RPMI8226 (cell line): ENCODE measurements around the gene NXPE1.
"Not testable (repeated sequence)": the region's sequence is repeated elsewhere in the genome, so short reads cannot be mapped to it uniquely, and the experiment has no call there.

ENCODE experiments used
- DNase-seq: peaks from one replicate; pipeline ENCODE4 v3.0.0-alpha.2; 2015

Gene NXPE1

DNA sequence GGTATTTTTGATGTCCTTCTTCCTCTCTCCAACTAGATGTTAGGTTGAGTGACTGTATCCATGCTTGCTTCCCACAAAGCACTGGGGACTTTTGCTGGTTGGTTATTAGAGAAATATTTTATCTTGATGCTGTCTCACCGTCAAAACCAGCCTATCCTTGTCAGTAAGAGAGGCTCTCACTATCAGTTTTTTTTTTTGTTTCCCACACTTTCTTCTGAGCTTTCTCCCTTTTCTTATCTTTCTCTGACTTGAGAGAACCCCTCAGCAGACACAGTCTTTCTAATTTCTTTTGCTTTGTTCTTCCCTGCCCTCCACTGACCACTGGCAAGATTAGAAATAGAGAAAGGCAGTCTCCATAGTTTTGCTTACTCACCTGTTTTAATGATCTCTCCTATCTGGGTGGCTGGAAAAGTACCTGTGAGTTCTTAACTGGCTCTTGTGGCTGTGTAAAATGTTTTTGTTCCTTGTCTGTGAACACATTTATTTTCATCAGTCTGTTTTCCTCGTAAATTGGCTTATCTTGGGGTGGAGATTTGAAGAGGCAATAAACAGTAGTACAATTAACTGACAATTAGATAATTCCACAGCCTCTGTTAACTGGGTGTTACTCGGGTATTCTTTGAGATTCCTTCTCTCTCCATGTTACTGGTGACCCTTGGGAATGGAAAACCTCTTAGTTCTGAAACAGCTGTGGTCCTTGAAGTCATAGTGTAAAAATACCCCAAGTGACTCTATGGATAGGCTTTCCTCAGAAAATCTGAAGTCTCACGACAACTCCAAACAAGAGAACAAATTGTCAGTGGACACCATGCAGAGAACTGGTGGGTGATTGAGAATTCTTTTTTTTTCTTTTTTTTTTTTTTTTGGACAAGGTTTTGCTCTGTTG, at the start of gene NXPE1:
Gene NXPE1, minus strand, starts transcription at position 457 of the 886 bp plus-strand sequence. CDS start 8,680 bp downstream, outside the sequence.
- no peak for DNase-seq

DNA sequence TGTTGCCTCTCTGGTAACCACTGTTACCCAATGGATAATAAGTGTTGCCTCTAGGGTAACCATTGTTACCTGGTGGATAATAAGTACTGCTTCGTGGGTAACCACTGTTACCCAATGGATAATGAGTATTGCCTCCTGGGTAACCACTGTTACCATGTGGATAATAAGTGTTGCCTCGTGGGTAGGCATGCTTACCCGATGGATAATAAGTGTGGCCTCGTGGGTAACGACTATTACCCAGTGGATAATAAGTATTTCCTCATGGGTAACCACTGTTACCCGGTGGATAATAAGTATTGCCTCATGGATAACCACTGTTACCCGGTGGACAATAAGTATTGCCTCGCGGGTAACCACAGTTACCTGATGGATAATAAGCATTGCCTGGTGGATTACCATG, 49.7 kb upstream of the NXPE1 start:
- no peak for DNase-seq

DNA sequence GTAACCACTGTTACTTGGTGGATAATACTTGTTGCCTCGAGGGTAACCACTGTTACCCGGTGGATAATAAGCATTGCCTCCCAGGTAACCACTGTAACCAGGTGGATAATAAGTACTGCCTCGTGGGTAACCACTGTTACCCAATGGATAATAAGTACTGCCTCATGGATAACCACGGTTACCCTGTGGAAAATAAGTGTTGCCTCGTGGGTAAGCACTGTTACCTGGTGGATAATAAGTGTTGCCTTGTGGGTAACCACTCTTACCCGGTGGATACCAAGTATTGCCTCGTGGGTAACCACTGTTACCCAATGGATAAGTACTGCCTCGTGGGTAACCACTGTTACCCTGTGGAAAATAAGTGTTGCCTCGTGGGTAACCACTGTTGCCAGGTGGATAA, 48.9 kb upstream of the NXPE1 start:
- not testable (repeated sequence) for DNase-seq

DNA sequence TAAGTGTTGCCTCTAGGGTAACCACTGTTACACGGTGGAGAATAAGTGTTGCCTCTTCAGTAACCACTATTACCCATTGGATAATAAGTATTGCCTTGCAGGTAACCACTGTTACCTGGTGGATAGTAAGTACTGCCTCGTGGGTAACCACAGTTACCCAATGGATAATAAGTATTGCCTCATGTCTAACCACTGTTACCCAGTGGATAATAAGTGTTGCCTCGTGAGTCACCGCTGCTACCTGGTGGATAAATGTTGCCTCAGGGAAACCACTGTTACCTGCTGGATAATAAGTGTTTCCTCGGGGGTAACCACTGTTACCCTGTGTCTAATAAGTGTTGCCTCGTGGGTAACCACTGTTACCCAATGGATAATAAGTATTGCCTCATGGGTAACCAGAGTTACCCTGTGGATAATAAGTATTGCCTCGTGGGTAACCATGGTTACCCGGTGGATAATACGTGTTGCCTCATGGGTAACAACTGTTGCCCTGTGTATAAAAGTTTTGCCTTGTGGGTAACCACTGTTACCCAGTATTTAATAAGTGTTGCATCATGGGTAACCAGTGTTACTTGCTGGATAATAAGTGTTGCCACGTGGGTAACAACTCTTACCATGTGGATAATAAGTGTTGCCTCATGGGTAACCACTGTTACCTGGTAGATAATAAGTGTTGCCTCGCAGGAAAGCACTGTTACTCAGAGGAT, 48.2 kb upstream of the NXPE1 start:
- no peak for DNase-seq

DNA sequence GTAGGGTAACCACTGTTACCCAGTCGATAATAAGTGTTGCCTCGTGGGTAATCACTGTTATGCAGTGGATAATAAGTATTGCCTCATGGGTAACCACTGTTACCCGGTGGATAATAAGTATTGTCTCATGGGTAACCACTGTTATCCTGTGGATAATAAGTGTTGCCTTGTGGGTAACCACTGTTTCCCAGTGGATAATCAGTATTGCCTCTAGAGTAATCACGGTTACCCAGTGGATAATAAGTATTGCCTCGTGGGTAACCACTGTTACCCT, 47.1 kb upstream of the NXPE1 start:
- not testable (repeated sequence) for DNase-seq

DNA sequence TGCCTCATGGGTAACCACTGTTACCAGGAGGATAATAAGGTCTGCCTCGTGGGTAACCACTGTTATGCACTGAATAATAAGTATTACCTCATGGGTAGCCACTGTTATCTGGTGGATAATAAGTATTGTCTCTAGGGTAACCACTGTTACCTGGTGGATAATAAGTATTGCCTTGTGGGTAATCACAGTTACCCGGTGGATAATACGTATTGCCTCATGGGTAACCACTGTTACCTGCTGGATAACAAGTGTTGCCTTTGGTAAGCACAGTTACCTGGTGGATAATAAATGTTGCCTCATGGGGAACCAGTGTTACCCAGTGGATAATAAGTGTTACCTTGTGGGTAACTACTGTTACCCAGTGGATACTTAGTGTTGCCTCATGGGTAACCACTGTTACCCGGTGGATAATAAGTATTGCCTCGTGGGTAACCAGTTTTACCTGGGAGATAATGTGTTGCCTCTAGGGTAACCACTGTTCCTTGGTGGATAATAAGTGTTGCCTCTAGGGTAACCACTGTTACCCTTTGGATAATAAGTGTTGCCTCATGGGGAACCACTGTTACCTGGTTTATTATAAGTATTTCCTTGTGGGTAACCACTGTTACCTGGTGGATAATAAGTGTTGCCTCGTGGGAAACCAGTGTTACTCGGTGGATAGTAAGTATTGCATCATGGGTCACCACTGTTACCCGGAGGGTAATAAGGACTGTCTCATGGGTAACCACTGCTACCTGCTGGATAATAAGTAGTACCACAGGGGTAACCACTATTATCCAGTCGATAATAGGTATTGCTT, 46.5 kb upstream of the NXPE1 start:
- no peak for DNase-seq

DNA sequence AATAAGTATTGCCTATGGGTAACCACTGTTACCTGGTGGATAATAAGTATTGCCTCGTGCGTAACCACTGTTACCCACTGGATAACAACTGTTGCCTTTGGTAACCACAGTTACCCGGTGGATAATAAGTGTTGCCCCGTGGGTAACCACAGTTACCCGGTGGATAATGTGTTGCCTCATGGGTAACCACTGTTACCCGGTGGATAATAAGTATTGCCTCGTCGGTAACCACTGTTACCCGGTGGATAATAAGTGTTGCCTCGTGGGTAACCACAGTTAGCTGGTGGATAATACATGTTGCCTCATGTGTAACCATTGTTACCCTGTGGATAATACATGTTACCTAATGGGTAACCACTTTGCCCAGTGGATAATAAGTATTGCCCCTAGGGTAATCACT, 45.7 kb upstream of the NXPE1 start:
- no peak for DNase-seq

DNA sequence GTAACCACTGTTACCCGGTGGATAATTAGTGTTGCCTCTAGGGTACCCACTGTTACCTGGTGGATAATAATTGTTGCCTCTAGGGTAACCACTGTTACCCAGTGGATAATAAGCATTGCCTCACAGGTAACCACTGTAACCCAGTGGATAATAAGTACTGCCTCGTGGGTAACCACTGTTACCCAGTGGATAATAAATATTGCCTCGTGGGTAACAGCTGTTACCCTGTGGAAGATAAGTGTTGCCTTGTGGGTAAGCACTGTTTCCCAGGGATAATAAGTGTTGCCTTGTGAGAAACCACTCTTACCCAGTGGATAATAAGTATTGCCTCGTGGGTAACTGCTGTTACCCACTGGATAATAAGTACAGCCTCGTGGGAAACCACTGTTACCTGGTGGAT, 45.2 kb upstream of the NXPE1 start:
- no peak for DNase-seq

DNA sequence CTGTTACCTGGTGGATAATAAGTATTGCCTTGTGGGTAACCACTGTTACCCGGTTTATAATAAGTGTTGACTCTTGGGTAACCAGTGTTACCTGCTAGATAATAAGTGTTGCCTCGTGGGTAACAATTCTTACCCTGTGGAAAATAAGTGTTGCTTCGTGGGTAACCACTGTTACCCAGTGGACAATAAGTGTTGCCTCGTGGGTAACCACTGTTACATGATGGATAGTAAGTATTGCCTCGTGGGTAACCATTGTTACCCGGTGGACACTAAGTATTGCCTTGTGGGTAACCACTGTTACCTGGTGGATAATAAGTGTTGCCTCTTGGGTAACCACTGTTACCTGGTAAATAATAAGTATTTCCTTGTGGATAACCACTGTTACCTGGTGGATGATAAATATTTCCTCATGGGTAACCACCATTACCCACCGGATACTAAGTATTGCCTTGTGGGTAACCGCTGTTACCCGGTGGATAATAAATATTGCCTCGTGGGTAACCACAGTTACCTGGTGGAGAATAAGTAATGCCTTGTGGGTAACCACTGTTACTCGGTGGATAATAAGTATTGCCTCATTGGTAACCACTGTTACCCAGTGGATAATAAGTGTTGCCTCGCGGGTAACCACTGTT, 44.6 kb upstream of the NXPE1 start:
- no peak for DNase-seq

DNA sequence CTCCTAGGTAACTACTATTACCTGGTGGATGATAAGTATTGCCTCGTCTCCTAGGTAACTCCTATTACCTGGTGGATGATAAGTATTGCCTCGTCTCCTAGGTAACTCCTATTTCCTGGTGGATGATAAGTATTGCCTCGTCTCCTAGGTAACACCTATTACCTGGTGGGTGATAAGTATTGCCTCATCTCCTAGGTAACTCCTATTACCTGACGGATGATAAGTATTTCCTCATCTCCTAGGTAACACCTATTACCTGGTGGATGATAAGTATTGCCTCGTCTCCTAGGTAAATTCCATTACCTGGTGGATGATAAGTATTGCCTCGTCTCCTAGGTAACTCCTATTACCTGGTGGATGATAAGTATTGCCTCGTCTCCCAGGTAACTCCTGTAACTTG, 43.5 kb upstream of the NXPE1 start:
- not testable (repeated sequence) for DNase-seq

DNA sequence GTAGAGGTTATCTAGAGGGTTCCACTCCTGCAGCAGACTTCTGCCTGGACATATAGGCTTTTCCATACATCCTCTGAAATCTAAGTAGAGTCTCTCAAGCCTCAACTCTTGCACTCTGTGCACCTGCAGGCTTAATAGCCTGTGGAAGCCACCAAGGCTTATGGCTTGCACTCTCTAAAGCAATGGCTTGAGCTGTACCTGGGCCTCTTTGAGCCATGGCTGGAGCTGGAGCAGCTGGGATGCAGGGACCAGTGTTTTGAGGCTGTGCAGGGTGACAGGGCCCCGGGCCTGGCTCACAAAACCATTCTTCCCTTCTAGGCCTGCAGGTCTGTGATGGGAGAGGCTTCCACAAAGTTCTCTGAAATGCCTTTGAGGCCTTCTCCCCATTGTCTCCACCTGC, 38.8 kb upstream of the NXPE1 start:
- DNase-seq, result no peak

DNA sequence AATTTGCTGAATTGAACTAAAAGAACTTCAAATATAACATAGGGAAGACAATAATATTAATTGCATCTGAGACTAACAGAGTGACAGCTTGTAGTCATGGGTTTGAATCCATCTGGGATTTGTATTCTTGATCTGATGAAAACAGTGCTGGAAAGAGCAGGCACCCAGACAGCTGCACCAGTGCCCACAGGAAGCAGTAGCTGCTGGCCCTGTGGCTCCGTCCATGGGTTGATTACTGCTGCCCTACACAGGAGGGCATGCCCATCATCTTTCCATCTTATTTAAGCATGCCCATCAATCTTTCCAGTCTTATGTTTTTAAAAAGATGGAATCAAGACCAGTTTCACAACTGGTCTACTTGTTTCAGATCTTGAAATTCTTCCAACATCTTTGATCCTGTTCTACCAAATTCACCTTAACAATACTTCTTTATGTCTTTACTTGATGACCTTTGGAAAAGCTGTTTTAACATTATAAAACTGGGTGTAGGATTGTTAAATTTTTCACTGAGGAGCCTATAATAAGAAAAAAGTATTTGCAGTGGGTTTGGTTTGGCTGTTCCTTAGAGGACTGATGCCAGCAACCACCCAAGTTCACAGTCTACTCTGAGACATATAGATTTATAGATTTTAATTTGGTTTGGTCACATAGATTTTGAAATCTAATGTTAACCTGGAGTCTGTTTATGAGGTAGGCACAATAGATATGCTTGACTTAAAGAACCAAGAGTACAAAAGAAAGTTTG, 36.7 kb upstream of the NXPE1 start:
- DNase-seq, result no peak

DNA sequence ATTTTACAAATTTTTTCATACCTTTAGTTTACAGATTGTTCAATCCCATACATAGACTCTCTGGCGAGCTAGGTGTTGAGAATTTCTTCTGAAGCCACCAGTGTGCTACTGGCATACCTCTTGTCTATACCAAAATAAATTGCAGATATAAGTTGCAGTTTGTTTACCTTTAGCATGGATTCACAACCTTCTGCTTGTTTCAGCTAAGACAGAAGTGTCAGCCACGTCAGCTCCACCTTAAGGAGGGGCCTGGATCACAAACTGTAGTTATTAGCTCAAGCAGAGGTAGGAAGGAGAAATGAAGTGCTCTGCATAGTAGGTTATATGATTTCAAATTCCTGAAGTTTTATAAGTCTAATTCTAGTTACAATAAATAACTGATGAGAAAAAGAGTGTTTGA, 35.9 kb upstream of the NXPE1 start, which contains the start of gene NXPE4:
Gene NXPE4, minus strand, starts transcription at position 216 of the 400 bp plus-strand sequence. CDS start 1,027 bp downstream, outside the sequence.
- DNase-seq, result no peak

DNA sequence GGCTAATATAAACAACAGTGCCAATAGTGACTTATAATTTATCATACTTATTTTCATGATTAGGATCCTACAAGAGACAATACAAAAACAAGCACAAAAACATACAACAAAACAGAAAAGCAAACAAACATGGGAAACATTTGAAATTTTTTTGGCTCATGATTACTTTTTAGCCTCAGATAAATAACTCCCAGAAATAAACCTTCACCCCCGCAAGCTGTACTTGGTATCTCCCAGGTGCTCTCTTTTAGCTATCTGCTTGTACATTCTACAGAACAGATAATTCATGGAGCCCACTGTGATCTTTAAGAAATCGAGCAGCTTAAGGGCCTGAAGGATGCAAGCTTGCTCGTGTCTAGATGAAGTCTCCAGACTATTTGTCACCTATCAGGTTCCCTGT, 35.0 kb upstream of the NXPE1 start:
- no peak for DNase-seq

DNA sequence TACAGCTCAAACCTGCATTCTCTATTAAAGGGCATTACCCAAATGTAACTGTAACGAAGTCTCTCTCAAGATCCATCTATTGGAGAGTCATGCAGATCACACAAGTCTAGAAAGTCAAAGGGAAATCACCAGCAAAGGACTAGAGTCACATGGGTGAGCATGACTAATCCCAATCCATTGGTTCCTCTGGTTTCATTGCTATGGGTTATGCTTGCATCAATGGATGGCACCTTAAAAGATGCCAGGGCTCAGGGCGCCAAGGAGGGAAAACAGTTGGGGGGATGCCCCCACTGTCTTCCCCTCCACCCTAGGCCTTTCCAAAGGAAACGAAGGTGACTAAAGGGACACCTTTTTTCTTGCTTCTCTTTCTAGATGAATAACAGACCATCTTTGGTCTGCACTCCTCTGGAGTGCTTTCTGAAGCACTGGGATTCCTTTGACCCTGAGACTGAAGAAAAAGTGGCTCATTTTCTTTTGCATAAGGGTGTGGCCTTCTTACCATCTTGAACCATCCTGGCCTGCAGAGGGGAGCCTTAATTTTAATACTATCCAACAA, 27.8 kb upstream of the NXPE1 start:
- no peak for DNase-seq

DNA sequence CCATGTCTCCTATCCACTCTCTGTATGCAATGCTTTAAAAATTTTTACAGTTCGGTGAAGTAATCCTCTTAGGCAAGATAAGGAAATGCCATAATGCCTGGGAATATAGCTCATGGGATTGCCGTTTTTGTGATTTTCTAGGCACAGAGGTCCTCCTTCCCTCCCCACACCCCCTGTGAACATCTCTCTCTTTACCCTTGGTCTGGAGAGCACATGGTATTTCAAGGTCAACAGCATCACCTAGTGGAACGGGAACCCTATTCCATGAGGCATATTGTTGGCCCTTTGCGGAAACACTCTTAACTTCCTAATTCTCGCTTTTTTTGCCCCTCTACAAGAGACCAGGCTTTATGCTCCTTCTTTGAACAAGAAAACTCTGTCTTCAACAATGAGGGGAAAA, 27.1 kb upstream of the NXPE1 start:
- no peak for DNase-seq

DNA sequence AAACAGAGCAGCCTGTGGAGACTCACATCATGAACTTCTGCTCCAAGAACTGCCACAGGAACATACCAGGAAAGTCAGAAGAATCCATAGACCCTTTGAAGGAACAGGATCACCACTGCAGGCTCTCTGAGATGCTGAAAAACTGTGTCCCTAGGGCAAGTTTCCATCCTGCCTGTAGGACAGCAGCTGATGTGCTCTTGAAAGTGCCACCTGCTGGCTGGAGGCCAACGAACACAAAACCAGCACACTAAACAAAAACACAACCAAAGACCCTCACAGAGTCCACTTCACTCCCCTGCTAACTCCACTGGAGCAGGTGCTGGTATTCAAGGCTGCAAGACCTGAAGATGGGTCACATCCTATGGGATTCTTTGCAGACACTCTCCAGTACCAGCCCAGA, 12.0 kb upstream of the NXPE1 start:
- DNase-seq, result no peak

DNA sequence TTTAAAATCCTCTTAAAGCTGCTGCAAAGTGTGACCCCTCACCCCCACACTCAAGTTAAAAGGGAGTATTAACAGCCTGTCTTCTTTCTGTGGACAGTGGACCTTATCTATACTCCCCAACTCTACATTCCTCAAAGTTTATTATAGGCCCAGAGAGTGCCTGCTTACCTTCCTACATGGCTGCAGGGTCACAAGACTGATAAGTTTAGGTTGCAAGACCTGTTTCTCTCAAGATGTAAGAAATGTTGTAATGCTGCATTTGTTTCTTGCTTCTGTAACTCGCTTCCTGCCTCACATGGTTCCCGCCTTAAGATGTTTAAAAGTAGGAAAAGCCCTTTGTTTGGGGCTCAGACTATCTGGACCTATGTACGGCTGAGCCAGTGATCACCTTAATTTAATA, 10.1 kb upstream of the NXPE1 start:
- DNase-seq, result no peak

DNA sequence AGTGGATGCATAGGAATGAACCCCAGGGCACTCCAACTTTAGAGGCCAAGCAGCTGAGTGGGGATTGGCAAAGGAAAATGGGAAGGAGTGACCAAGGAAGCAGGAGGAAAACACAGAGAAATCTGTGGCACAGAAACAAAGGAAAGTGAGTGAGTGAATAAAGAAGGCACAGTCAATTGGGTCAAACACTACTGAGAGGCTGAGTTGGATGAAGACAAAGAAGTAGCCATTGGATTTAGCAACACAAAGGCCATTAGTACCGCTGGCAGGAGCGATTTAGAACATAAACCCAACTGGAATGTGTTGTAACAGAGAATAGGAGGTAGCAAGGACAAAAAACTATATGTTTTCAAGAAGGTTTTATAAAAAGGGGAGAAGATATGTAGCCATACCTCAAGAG, 6.6 kb upstream of the NXPE1 start:
- DNase-seq, result no peak

DNA sequence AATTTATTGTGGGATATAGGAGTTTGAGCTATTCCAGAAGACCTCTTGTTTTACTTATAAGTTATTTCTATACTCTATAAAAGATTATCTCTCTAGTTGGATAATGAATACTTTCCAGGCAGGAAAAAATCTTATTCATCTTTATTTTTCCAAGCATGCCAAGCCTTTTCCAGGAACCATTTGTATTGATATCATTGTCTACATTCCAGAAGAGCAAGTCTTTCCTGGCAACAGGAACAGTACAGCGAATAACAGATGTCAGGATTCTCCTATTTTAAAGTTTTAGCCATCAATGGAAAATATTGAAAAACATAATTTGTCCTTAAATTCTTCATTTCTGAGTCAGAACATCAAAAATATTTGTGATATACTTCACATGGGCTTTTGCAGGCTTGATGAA, 5.2 kb upstream of the NXPE1 start:
- DNase-seq, result no peak

DNA sequence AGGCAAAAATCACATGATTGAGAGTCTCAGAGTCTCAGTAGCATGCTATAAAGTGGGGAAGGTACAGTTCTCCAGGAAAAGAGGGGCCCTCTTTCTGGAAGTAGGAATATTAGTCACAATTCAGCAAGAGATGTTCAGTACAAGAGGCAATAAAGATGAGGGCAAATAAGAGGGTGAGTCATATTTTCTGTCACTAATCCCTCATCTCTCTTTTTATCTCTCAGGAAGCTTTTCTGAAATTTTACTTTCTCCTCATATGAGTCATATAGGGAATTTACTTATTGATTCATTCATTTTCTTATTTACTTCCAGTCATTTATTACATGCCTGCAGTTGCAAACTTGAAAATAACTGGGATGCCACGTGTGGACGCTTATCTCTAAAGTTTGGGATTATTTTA, 3.4 kb upstream of the NXPE1 start:
- DNase-seq, result no peak
